Measurements from ENCODE around the gene SCEL. TPM values are rescaled to one million over a fixed set of nuclear protein-coding genes. Genes with fewer than 3 reads are reported as not detected.

The SCEL gene
- total RNA-seq, 2 donors from 2014 or later: not detected

GRCh38 chr13:77548594-77548993 is 13.1 kb downstream of the SCEL start:
- Mint-ChIP-seq H3K4me3 (no peak overlapping the region), H3K27ac (no peak overlapping the region), H3K36me3 (ENCODE audit: insufficient read depth in 2 of 2) (no peaks in the 10 kb centered on the region), H3K27me3 (ENCODE audit: low read depth) (peaks cover 12% of the 10 kb centered on the region), H3K4me1 (ENCODE audit: low read depth) (no peaks in the 10 kb centered on the region), H3K9me3 (no peaks in the 10 kb centered on the region)
- no peak for DNase-seq
- ATAC-seq (replicated peaks in 1 of 2): no peak

GRCh38 chr13:77554069-77554468 is 18.6 kb downstream of the SCEL start:
- ATAC-seq (replicated peaks in 1 of 2) (no peak), DNase-seq (no peak)
- H3K9me3 Mint-ChIP-seq: no peaks in the 10 kb centered on the region
- H3K27ac Mint-ChIP-seq: no peak overlapping the region
- H3K27me3 Mint-ChIP-seq (ENCODE audit: low read depth): peaks cover 13% of the 10 kb centered on the region
- H3K4me1 Mint-ChIP-seq (ENCODE audit: low read depth): peaks cover 12% of the 10 kb centered on the region
- H3K36me3 Mint-ChIP-seq (ENCODE audit: insufficient read depth in 2 of 2): no peaks in the 10 kb centered on the region
- H3K4me3 Mint-ChIP-seq: no peak overlapping the region

DNA sequence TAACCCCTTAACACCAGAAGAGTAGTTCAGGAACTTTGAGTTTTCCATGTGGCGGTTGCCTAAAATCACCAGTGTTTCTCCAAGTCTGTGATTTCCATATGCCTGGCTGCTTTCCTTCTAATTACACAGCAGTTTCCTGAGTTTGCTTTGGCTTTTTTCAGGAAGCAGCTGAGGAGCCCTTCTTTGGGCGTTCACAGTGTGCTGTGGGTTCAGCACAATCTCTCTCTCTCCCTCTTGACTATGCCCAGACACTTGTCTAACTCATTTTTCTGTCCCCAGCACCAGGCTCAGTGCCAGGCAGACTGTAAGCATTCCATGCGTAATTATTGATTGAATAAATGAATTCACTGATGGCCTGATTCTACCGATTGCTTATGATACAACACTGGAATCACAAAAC is 19.7 kb downstream of the SCEL start:
- H3K4me1 Mint-ChIP-seq (ENCODE audit: low read depth): peaks cover 20% of the 10 kb centered on the region

DNA sequence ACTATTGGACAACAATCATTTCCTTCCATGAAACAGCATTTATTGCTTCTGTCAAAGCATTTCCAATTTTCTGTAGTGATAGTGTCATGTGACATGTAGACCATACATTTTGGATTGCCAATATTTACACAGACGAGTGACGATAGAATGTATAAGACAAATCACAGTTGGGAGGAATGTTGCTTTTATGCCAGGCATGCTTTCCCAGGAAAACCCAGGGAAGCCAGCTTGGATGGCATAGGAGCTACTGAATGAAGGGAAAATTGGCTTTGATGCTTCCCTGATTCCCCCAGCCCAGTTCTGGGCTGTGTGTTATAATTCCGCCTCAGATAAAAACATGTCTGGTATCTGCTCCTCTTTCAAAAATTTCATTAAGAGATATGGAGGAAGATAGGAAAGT is 22.5 kb downstream of the SCEL start:
- DNase-seq (no peak), ATAC-seq (replicated peaks in 1 of 2) (no peak)
- Mint-ChIP-seq H3K27me3 (ENCODE audit: low read depth) (peaks cover 13% of the 10 kb centered on the region), H3K36me3 (ENCODE audit: insufficient read depth in 2 of 2) (no peaks in the 10 kb centered on the region), H3K27ac (no peak overlapping the region), H3K4me1 (ENCODE audit: low read depth) (peaks cover 20% of the 10 kb centered on the region), H3K4me3 (peak overlapping the region; percentile 14 to 25), H3K9me3 (no peaks in the 10 kb centered on the region)

More for the DNA sequence above, 19.7 kb downstream of the SCEL start:
- no peak for ATAC-seq (replicated peaks in 1 of 2)
- Mint-ChIP-seq H3K36me3 (ENCODE audit: insufficient read depth in 2 of 2) (no peaks in the 10 kb centered on the region), H3K27ac (no peak overlapping the region), H3K4me3 (no peak overlapping the region), H3K9me3 (no peaks in the 10 kb centered on the region), H3K27me3 (ENCODE audit: low read depth) (peaks cover 13% of the 10 kb centered on the region)
- DNase-seq: no peak

DNA sequence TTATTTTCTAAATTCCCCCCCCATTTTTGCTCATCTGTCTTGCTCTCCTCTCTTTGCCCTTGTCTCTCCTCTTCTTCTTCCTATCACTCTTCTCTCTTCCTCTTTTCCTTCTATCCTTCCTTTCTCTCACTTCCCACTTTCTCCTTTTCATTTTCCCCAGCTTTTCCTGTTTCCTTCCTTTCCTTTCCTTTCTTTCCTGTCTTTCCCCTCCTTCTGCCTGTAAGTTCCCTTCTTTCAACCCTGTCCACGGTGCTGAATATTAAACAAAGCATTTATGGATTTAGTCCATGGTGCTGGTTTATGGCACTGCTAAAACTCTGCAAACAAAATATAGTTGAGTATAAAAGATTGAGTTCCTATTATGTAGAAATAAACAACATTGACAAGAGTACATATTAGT is 27.6 kb downstream of the SCEL start:
- H3K27me3 Mint-ChIP-seq (ENCODE audit: low read depth): no peaks in the 10 kb centered on the region
- H3K4me1 Mint-ChIP-seq (ENCODE audit: low read depth): peaks cover 17% of the 10 kb centered on the region
- ATAC-seq (replicated peaks in 1 of 2): no peak
- no peaks in the 10 kb centered on the region for H3K36me3 Mint-ChIP-seq (ENCODE audit: insufficient read depth in 2 of 2)
- DNase-seq: no peak
- no peak overlapping the region for H3K27ac Mint-ChIP-seq
- no peaks in the 10 kb centered on the region for H3K9me3 Mint-ChIP-seq
- H3K4me3 Mint-ChIP-seq: no peak overlapping the region

DNA sequence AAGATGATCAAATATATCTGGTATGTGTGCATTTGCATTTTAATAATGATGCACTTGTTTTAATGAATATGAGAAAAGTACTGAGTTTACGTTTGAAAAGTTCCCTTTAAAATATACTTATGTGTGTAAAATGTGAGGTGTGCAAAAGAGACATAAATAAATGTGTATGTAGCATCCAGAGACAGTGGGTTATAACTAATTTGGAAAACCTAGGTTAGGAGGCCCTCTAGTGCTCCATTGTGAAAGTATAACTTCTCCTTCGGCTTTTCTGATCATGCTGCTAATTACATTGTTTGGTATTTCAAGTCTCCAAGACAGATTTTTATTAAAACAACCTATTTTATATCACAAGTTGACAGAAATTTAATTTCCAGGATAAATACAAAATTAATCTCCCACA is 30.1 kb downstream of the SCEL start:
- Mint-ChIP-seq H3K27ac (no peak overlapping the region), H3K27me3 (ENCODE audit: low read depth) (peaks cover 5% of the 10 kb centered on the region), H3K4me1 (ENCODE audit: low read depth) (no peaks in the 10 kb centered on the region), H3K4me3 (no peak overlapping the region), H3K36me3 (ENCODE audit: insufficient read depth in 2 of 2) (no peaks in the 10 kb centered on the region), H3K9me3 (no peaks in the 10 kb centered on the region)
- DNase-seq: no peak
- peak in 1 of 2 donors; percentile 41 for ATAC-seq (replicated peaks in 1 of 2)

DNA sequence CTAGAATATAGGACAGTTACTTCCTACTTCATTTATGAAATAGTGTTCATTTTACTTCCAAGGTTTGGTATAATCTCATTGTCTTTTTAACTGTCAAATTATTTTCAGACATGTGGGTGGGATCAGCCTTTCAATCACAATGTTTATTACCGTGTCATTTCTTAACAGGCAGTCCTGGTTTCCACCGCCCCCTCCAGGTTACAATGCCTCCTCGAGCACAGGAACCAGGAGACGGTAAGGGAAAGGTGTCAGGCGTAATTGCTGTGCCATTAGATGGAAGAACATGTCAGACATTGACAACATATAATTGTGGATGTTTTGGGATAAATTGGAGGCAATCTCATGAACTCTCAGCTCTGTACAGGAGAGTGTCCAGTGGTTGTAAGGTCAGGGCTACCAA is 36.5 kb downstream of the SCEL start:
- no peaks in the 10 kb centered on the region for H3K4me1 Mint-ChIP-seq (ENCODE audit: low read depth)

GRCh38 chr13:77574096-77574495 is 38.6 kb downstream of the SCEL start:
- no peak for DNase-seq

More for the DNA sequence above, 36.5 kb downstream of the SCEL start:
- no peak for ATAC-seq (replicated peaks in 1 of 2)
- no peak overlapping the region for H3K4me3 Mint-ChIP-seq
- H3K9me3 Mint-ChIP-seq: no peaks in the 10 kb centered on the region
- H3K27ac Mint-ChIP-seq: no peak overlapping the region
- no peaks in the 10 kb centered on the region for H3K36me3 Mint-ChIP-seq (ENCODE audit: insufficient read depth in 2 of 2)
- no peak for DNase-seq
- peaks cover 34% of the 10 kb centered on the region for H3K27me3 Mint-ChIP-seq (ENCODE audit: low read depth)

GRCh38 chr13:77579959-77580358 is 44.5 kb downstream of the SCEL start:
- no peaks in the 10 kb centered on the region for H3K9me3 Mint-ChIP-seq

More at GRCh38 chr13:77574096-77574495, 38.6 kb downstream of the SCEL start:
- Mint-ChIP-seq H3K36me3 (ENCODE audit: insufficient read depth in 2 of 2) (no peaks in the 10 kb centered on the region), H3K4me3 (no peak overlapping the region), H3K4me1 (ENCODE audit: low read depth) (no peaks in the 10 kb centered on the region), H3K9me3 (no peaks in the 10 kb centered on the region), H3K27me3 (ENCODE audit: low read depth) (peaks cover 50% of the 10 kb centered on the region), H3K27ac (no peak overlapping the region)
- no peak for ATAC-seq (replicated peaks in 1 of 2)

GRCh38 chr13:77580748-77581147 is 45.2 kb downstream of the SCEL start:
- Mint-ChIP-seq H3K27ac (no peak overlapping the region), H3K36me3 (ENCODE audit: insufficient read depth in 2 of 2) (no peaks in the 10 kb centered on the region), H3K4me3 (no peak overlapping the region), H3K27me3 (ENCODE audit: low read depth) (peaks cover 37% of the 10 kb centered on the region), H3K4me1 (ENCODE audit: low read depth) (no peaks in the 10 kb centered on the region), H3K9me3 (no peaks in the 10 kb centered on the region)
- DNase-seq: no peak
- no peak for ATAC-seq (replicated peaks in 1 of 2)

More at GRCh38 chr13:77579959-77580358, 44.5 kb downstream of the SCEL start:
- no peaks in the 10 kb centered on the region for H3K4me1 Mint-ChIP-seq (ENCODE audit: low read depth)
- no peak for ATAC-seq (replicated peaks in 1 of 2)
- H3K27me3 Mint-ChIP-seq (ENCODE audit: low read depth): peaks cover 43% of the 10 kb centered on the region
- DNase-seq: no peak
- H3K36me3 Mint-ChIP-seq (ENCODE audit: insufficient read depth in 2 of 2): no peaks in the 10 kb centered on the region
- no peak overlapping the region for H3K4me3 Mint-ChIP-seq
- no peak overlapping the region for H3K27ac Mint-ChIP-seq

- no peak for ATAC-seq (replicated peaks in 1 of 2)
- no peak for DNase-seq
- Mint-ChIP-seq H3K4me3 (no peak overlapping the region), H3K9me3 (no peaks in the 10 kb centered on the region), H3K4me1 (ENCODE audit: low read depth) (no peaks in the 10 kb centered on the region), H3K27me3 (ENCODE audit: low read depth) (peaks cover 11% of the 10 kb centered on the region), H3K36me3 (ENCODE audit: insufficient read depth in 2 of 2) (no peaks in the 10 kb centered on the region), H3K27ac (no peak overlapping the region)
Measured at GRCh38 chr13:77583581-77583980, 48.1 kb downstream of the SCEL start.

GRCh38 chr13:77584106-77584505 is 48.6 kb downstream of the SCEL start:
- no peaks in the 10 kb centered on the region for H3K4me1 Mint-ChIP-seq (ENCODE audit: low read depth)
- DNase-seq: no peak
- no peak overlapping the region for H3K4me3 Mint-ChIP-seq
- H3K9me3 Mint-ChIP-seq: no peaks in the 10 kb centered on the region
- H3K27ac Mint-ChIP-seq: no peak overlapping the region
- no peaks in the 10 kb centered on the region for H3K36me3 Mint-ChIP-seq (ENCODE audit: insufficient read depth in 2 of 2)
- peaks cover 11% of the 10 kb centered on the region for H3K27me3 Mint-ChIP-seq (ENCODE audit: low read depth)
- no peak for ATAC-seq (replicated peaks in 1 of 2)

DNA sequence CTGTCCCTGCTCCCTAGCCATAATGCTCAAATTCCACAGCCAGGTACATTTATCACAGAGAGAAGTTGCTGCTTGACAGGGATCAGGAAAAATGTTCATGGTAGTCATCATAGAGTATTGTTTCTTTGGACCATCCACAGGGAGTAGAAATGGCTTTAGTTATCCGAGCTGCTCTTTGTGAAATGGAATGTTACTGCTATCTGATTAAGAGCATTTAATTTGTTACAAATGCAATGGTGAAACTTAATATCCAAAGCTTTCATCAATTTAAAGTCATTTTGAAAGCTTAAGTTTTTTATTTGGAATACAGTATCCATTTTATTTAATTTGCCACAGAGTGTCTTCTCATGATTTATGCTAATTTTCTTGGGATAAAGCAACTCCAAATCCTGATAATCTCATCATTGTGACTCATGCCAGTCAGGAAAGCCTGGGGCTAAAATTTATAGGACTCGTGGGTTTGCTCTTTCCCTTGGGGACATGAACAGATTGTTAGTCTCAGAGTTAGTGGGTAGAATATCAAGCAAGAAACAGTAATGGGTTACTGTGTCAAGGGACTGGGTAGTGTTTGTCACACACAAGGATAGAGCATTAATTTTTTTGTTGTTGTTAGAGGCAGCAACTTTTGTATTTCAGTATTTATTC is 59.8 kb downstream of the SCEL start:
- ATAC-seq (replicated peaks in 1 of 2) (no peak), DNase-seq (no peak)
- H3K4me3 Mint-ChIP-seq: no peak overlapping the region
- peaks cover 33% of the 10 kb centered on the region for H3K27me3 Mint-ChIP-seq (ENCODE audit: low read depth)
- no peak overlapping the region for H3K27ac Mint-ChIP-seq
- H3K9me3 Mint-ChIP-seq: no peaks in the 10 kb centered on the region
- no peaks in the 10 kb centered on the region for H3K36me3 Mint-ChIP-seq (ENCODE audit: insufficient read depth in 2 of 2)
- no peaks in the 10 kb centered on the region for H3K4me1 Mint-ChIP-seq (ENCODE audit: low read depth)

DNA sequence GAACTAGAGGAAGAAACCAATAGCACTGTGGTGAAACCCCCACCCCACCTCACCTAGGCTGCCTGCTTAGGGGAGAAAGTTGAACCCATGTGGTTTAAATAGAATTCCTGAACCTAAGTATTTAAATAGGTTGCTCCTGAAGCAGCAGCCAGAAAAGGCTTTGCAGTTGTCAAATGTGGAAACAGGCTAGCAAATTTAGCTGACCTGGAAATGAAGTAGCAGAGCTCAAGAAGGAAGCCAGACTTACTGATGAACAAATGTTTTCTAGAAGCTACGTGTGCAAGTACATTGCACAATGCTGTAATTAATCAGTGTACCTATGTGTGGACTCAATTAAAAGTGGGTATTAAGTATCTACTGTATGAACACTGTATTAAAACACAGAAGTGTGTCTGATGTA is 61.3 kb downstream of the SCEL start:
- no peak for ATAC-seq (replicated peaks in 1 of 2)
- Mint-ChIP-seq H3K27ac (no peak overlapping the region), H3K9me3 (no peaks in the 10 kb centered on the region), H3K36me3 (ENCODE audit: insufficient read depth in 2 of 2) (no peaks in the 10 kb centered on the region), H3K4me1 (ENCODE audit: low read depth) (no peaks in the 10 kb centered on the region), H3K27me3 (ENCODE audit: low read depth) (peaks cover 33% of the 10 kb centered on the region), H3K4me3 (no peak overlapping the region)
- no peak for DNase-seq

Data from activated T-cell treated with anti-CD3 and anti-CD28 coated beads, Interleukin-2, amount 50 U/mL, for 72 hours (primary cell).